HEK293 (cell line): ENCODE data around the gene CACNA2D3.

Experiments used
- CTCF ChIA-PET: fragments of 350-600 bp; formaldehyde crosslinking; extraction: SDS; loops from one replicate; lab custom pipeline; 2021; ENCODE audit warnings: antibody characterized with exemption; lab: Yijun Ruan, JAX
- POLR2A ChIA-PET: fragments of 300-600 bp; formaldehyde crosslinking; extraction: SDS; loops from one replicate; lab custom pipeline; 2020; ENCODE audit warnings: antibody characterized with exemption, inconsistent platforms; lab: Yijun Ruan, JAX
- H3K27ac ChIP-seq: fragments of 200-500 bp; sonication (Bioruptor generic); 2 replicates; pipeline ENCODE4 v1.5.1; 2014; ENCODE audit warnings: low read depth, low read length, control low read depth, inconsistent platforms; ENCODE audit errors: extremely low read depth
- H3K36me3 ChIP-seq, 2 experiments: fragments of 200-500 bp in 1 of 2; sonication (Bioruptor generic) in 1 of 2; 1 replicate in 1 of 2; 2 replicates in 1 of 2; pipeline ENCODE4 v1.5.1; 2014 to 2017; ENCODE audit warnings: inconsistent platforms in 2 of 2, low read length in 2 of 2; ENCODE audit not compliant: control insufficient read depth in 2 of 2, insufficient read depth in 1 of 2
- H3K4me1 ChIP-seq: fragments of 200-500 bp; sonication (Bioruptor generic); 2 replicates; pipeline ENCODE4 v1.5.1; 2014; ENCODE audit warnings: mild to moderate bottlenecking, low read length, inconsistent platforms; ENCODE audit not compliant: control insufficient read depth, insufficient read depth
- H3K4me3 ChIP-seq: 2 replicates; pipeline ENCODE4 v1.5.1; 2011; ENCODE audit warnings: low read depth, mild to moderate bottlenecking, control low read depth, low read length, moderate library complexity
- H3K9me3 ChIP-seq: fragments of 200-500 bp; sonication (Bioruptor generic); 2 replicates; pipeline ENCODE4 v1.5.1; 2014; ENCODE audit warnings: low read depth, low read length, inconsistent platforms; ENCODE audit not compliant: control insufficient read depth, insufficient read depth
- EGR2 ChIP-seq: fragments of 450-650 bp; formaldehyde crosslinking; IDR thresholded peaks from 2 replicates; pipeline ENCODE4 v1.5.1; 2016; ENCODE audit warnings: low read depth, missing biosample characterization, missing genetic modification characterization
- IKZF3 ChIP-seq: fragments of 450-650 bp; IDR thresholded peaks from 2 replicates; pipeline ENCODE4 v1.5.0; 2018; ENCODE audit warnings: missing biosample characterization, mild to moderate bottlenecking, missing genetic modification characterization, moderate library complexity
- MEIS1 ChIP-seq: sonication (generic); formaldehyde crosslinking; IDR thresholded peaks from 2 replicates; pipeline ENCODE4 v1.8.1; 2022; ENCODE audit warnings: missing genetic modification reagents, mild to moderate bottlenecking, borderline replicate concordance
- MZF1 ChIP-seq: fragments of 450-650 bp; formaldehyde crosslinking; IDR thresholded peaks from 2 replicates; pipeline ENCODE4 v1.5.1; 2017; ENCODE audit warnings: missing biosample characterization, missing genetic modification characterization, borderline replicate concordance
- PRDM1 ChIP-seq: fragments of 450-650 bp; formaldehyde crosslinking; IDR thresholded peaks from 2 replicates; pipeline ENCODE4; 2016; ENCODE audit warnings: missing biosample characterization, missing genetic modification characterization
- SP7 ChIP-seq: fragments of 450-650 bp; formaldehyde crosslinking; IDR thresholded peaks from 2 replicates; pipeline ENCODE4 v1.5.1; 2016; ENCODE audit warnings: missing biosample characterization, missing genetic modification characterization
- TRIM28 ChIP-seq: IDR thresholded peaks from 2 replicates; pipeline ENCODE4 v1.6.1; 2011; ENCODE audit warnings: low read length, control low read depth, borderline replicate concordance
- YY2 ChIP-seq: fragments of 450-650 bp; formaldehyde crosslinking; IDR thresholded peaks from 2 replicates; pipeline ENCODE4 v1.5.1; 2016; ENCODE audit warnings: missing biosample characterization, missing genetic modification characterization
- ZBTB17 ChIP-seq: fragments of 450-650 bp; formaldehyde crosslinking; IDR thresholded peaks from 2 replicates; pipeline ENCODE4 v1.5.1; 2016; ENCODE audit warnings: missing biosample characterization, missing genetic modification characterization
- ZBTB20 ChIP-seq: fragments of 450-650 bp; formaldehyde crosslinking; IDR thresholded peaks from 2 replicates; pipeline ENCODE4 v1.5.1; 2016; ENCODE audit warnings: missing biosample characterization, missing genetic modification characterization
- ZEB2 ChIP-seq: fragments of 450-650 bp; formaldehyde crosslinking; IDR thresholded peaks from 2 replicates; pipeline ENCODE4 v1.5.1; 2016; ENCODE audit warnings: missing biosample characterization, missing genetic modification characterization
- ZFHX2 ChIP-seq: fragments of 450-650 bp; formaldehyde crosslinking; conservative IDR thresholded peaks from 2 replicates; pipeline ENCODE4 v1.5.1; 2016; ENCODE audit warnings: missing biosample characterization, missing genetic modification characterization
- ZNF19 ChIP-seq: fragments of 450-650 bp; formaldehyde crosslinking; IDR thresholded peaks from 2 replicates; pipeline ENCODE4; 2016; ENCODE audit warnings: missing biosample characterization, missing genetic modification characterization, low read depth
- ZNF211 ChIP-seq: fragments of 450-650 bp; formaldehyde crosslinking; IDR thresholded peaks from 2 replicates; pipeline ENCODE4 v1.5.1; 2016; ENCODE audit warnings: low read depth, missing biosample characterization, missing genetic modification characterization
- ZNF24 ChIP-seq: fragments of 450-650 bp; formaldehyde crosslinking; IDR thresholded peaks from 2 replicates; pipeline ENCODE4 v1.5.1; 2016; ENCODE audit warnings: missing biosample characterization, missing genetic modification characterization
- ZNF366 ChIP-seq: fragments of 450-650 bp; formaldehyde crosslinking; conservative IDR thresholded peaks from 2 replicates; pipeline ENCODE4 v1.5.1; 2016; ENCODE audit warnings: missing biosample characterization, missing genetic modification characterization
- ZNF394 ChIP-seq: fragments of 450-650 bp; formaldehyde crosslinking; IDR thresholded peaks from 2 replicates; pipeline ENCODE4 v1.5.1; 2016; ENCODE audit warnings: missing biosample characterization, missing genetic modification characterization, mild to moderate bottlenecking, moderate library complexity, borderline replicate concordance
- ZNF600 ChIP-seq: fragments of 450-650 bp; formaldehyde crosslinking; IDR thresholded peaks from 2 replicates; pipeline ENCODE4 v1.5.1; 2016; ENCODE audit warnings: missing biosample characterization, missing genetic modification characterization
- ZNF629 ChIP-seq: fragments of 450-650 bp; formaldehyde crosslinking; IDR thresholded peaks from 2 replicates; pipeline ENCODE4 v1.5.1; 2017; ENCODE audit warnings: missing biosample characterization, missing genetic modification characterization
- ZNF785 ChIP-seq: fragments of 450-650 bp; formaldehyde crosslinking; IDR thresholded peaks from 2 replicates; pipeline ENCODE4 v1.5.1; 2016; ENCODE audit warnings: missing biosample characterization, missing genetic modification characterization
- ZNF843 ChIP-seq: fragments of 450-650 bp; formaldehyde crosslinking; IDR thresholded peaks from 2 replicates; pipeline ENCODE4 v1.5.1; 2016; ENCODE audit warnings: missing biosample characterization, missing genetic modification characterization
- ZXDB ChIP-seq: fragments of 450-650 bp; formaldehyde crosslinking; IDR thresholded peaks from 2 replicates; pipeline ENCODE4 v1.5.1; 2016; ENCODE audit warnings: missing biosample characterization, missing genetic modification characterization
- TF ChIP-seq, protein P1 (sequence below): fragments of 450-650 bp; formaldehyde crosslinking; IDR thresholded peaks from 2 replicates; pipeline ENCODE4 v1.5.1; 2016; ENCODE audit warnings: missing biosample characterization, missing genetic modification characterization
- TF ChIP-seq, protein P2 (sequence below): fragments of 450-650 bp; formaldehyde crosslinking; IDR thresholded peaks from 2 replicates; pipeline ENCODE4 v1.5.1; 2016; ENCODE audit warnings: missing biosample characterization, missing genetic modification characterization
- TF ChIP-seq, protein P3 (sequence below): fragments of 450-650 bp; formaldehyde crosslinking; IDR thresholded peaks from 2 replicates; pipeline ENCODE4 v1.5.1; 2016; ENCODE audit warnings: missing biosample characterization, missing genetic modification characterization, low read depth
- TF ChIP-seq, protein P4 (sequence below): fragments of 450-650 bp; formaldehyde crosslinking; IDR thresholded peaks from 2 replicates; pipeline ENCODE4; 2016; ENCODE audit warnings: missing biosample characterization, missing genetic modification characterization
- TF ChIP-seq, protein P5 (sequence below): fragments of 450-650 bp; formaldehyde crosslinking; IDR thresholded peaks from 2 replicates; pipeline ENCODE4 v1.5.1; 2017; ENCODE audit warnings: missing biosample characterization, missing genetic modification characterization

CACNA2D3 gene

DNA sequence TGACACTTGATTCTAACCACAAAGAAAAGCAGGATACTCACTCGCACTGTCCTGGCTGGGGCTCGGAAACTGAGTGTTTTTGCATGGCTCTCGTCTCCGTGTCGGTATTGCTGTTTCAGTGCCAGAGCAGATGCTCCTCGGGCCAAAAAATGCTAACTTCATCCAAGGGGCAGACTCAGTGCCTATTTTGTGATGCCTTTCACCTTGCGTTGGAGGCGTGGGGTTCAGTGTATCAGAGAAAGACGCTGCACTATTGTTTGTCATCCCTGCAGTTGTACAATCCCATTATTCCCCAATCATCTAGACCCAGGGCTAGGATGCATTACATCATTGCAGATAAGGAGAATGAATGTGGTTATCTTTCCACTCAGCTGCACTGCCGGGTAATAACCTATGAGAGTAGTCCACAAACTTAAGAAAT, 1.4 kb downstream of the CACNA2D3 start:
- TF ChIP-seq TRIM28 (peak; percentile 65; the same call in 1 of the 2 replicates), ZBTB20 (peak; percentile 74), ZNF366 (peak; percentile 61), ZNF19 (tag by site-specific recombination) (no peak), EGR2 (tag by site-specific recombination) (0 out of 2 replicates have a peak, but pooled peaks have one; percentile 20), ZXDB (tag by site-specific recombination) (peak; percentile 73), ZBTB17 (tag by site-specific recombination) (peak; percentile 78), ZNF394 (peak; percentile 48; the same call in 1 of the 2 replicates), ZEB2 (tag by site-specific recombination) (peak; percentile 52; the same call in 1 of the 2 replicates), ZNF843 (tag by site-specific recombination) (peak; percentile 20; the same call in 1 of the 2 replicates), MZF1 (tag by site-specific recombination) (peak; percentile 66), ZNF211 (tag by site-specific recombination) (no peak), SP7 (tag by site-specific recombination) (peak; percentile 59), ZNF785 (tag by site-specific recombination) (no peak), ZFHX2 (peak; percentile 56), ZNF600 (tag by site-specific recombination) (peak; percentile 59; the same call in 1 of the 2 replicates), PRDM1 (tag by site-specific recombination) (0 out of 2 replicates have a peak, but pooled peaks have one; percentile 27), MEIS1 (no peak), YY2 (tag by site-specific recombination) (no peak), ZNF629 (tag by site-specific recombination) (peak; percentile 65), ZNF24 (tag by site-specific recombination) (0 out of 2 replicates have a peak, but pooled peaks have one; percentile 42), IKZF3 (tag by site-specific recombination) (peak; percentile 87)
- TF ChIP-seq, protein P1, sequence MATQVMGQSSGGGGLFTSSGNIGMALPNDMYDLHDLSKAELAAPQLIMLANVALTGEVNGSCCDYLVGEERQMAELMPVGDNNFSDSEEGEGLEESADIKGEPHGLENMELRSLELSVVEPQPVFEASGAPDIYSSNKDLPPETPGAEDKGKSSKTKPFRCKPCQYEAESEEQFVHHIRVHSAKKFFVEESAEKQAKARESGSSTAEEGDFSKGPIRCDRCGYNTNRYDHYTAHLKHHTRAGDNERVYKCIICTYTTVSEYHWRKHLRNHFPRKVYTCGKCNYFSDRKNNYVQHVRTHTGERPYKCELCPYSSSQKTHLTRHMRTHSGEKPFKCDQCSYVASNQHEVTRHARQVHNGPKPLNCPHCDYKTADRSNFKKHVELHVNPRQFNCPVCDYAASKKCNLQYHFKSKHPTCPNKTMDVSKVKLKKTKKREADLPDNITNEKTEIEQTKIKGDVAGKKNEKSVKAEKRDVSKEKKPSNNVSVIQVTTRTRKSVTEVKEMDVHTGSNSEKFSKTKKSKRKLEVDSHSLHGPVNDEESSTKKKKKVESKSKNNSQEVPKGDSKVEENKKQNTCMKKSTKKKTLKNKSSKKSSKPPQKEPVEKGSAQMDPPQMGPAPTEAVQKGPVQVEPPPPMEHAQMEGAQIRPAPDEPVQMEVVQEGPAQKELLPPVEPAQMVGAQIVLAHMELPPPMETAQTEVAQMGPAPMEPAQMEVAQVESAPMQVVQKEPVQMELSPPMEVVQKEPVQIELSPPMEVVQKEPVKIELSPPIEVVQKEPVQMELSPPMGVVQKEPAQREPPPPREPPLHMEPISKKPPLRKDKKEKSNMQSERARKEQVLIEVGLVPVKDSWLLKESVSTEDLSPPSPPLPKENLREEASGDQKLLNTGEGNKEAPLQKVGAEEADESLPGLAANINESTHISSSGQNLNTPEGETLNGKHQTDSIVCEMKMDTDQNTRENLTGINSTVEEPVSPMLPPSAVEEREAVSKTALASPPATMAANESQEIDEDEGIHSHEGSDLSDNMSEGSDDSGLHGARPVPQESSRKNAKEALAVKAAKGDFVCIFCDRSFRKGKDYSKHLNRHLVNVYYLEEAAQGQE, result no peak
- TF ChIP-seq, protein P2, sequence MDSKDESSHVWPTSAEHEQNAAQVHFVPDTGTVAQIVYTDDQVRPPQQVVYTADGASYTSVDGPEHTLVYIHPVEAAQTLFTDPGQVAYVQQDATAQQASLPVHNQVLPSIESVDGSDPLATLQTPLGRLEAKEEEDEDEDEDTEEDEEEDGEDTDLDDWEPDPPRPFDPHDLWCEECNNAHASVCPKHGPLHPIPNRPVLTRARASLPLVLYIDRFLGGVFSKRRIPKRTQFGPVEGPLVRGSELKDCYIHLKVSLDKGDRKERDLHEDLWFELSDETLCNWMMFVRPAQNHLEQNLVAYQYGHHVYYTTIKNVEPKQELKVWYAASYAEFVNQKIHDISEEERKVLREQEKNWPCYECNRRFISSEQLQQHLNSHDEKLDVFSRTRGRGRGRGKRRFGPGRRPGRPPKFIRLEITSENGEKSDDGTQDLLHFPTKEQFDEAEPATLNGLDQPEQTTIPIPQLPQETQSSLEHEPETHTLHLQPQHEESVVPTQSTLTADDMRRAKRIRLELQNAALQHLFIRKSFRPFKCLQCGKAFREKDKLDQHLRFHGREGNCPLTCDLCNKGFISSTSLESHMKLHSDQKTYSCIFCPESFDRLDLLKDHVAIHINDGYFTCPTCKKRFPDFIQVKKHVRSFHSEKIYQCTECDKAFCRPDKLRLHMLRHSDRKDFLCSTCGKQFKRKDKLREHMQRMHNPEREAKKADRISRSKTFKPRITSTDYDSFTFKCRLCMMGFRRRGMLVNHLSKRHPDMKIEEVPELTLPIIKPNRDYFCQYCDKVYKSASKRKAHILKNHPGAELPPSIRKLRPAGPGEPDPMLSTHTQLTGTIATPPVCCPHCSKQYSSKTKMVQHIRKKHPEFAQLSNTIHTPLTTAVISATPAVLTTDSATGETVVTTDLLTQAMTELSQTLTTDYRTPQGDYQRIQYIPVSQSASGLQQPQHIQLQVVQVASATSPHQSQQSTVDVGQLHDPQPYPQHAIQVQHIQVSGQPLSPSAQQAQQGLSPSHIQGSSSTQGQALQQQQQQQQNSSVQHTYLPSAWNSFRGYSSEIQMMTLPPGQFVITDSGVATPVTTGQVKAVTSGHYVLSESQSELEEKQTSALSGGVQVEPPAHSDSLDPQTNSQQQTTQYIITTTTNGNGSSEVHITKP (tag by site-specific recombination), result peak; percentile 53; the same call in 1 of the 2 replicates
- TF ChIP-seq, protein P3, sequence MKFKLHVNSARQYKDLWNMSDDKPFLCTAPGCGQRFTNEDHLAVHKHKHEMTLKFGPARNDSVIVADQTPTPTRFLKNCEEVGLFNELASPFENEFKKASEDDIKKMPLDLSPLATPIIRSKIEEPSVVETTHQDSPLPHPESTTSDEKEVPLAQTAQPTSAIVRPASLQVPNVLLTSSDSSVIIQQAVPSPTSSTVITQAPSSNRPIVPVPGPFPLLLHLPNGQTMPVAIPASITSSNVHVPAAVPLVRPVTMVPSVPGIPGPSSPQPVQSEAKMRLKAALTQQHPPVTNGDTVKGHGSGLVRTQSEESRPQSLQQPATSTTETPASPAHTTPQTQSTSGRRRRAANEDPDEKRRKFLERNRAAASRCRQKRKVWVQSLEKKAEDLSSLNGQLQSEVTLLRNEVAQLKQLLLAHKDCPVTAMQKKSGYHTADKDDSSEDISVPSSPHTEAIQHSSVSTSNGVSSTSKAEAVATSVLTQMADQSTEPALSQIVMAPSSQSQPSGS (tag by site-specific recombination), result peak; percentile 88
- TF ChIP-seq, protein P4, sequence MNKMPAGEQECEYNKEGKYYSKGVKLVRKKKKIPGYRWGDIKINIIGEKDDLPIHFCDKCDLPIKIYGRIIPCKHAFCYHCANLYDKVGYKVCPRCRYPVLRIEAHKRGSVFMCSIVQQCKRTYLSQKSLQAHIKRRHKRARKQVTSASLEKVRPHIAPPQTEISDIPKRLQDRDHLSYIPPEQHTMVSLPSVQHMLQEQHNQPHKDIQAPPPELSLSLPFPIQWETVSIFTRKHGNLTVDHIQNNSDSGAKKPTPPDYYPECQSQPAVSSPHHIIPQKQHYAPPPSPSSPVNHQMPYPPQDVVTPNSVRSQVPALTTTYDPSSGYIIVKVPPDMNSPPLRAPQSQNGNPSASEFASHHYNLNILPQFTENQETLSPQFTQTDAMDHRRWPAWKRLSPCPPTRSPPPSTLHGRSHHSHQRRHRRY (tag by site-specific recombination), result no peak
- TF ChIP-seq, protein P5, sequence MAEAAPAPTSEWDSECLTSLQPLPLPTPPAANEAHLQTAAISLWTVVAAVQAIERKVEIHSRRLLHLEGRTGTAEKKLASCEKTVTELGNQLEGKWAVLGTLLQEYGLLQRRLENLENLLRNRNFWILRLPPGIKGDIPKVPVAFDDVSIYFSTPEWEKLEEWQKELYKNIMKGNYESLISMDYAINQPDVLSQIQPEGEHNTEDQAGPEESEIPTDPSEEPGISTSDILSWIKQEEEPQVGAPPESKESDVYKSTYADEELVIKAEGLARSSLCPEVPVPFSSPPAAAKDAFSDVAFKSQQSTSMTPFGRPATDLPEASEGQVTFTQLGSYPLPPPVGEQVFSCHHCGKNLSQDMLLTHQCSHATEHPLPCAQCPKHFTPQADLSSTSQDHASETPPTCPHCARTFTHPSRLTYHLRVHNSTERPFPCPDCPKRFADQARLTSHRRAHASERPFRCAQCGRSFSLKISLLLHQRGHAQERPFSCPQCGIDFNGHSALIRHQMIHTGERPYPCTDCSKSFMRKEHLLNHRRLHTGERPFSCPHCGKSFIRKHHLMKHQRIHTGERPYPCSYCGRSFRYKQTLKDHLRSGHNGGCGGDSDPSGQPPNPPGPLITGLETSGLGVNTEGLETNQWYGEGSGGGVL (tag by site-specific recombination), result 0 out of 2 replicates have a peak, but pooled peaks have one; percentile 24
- POLR2A ChIA-PET, result no interaction called here
- CTCF ChIA-PET, result no interaction called here
- Histone ChIP-seq H3K27ac (peak overlapping the region; percentile 69; the same call in 1 of the 2 replicates), H3K36me3 (no peaks in the 10 kb centered on the region), H3K4me1 (peaks cover 8% of the 10 kb centered on the region; the same call in 1 of the 2 replicates), H3K4me3 (peak overlapping the region; percentile 49), H3K9me3 (no peaks in the 10 kb centered on the region)
